GM23338 (cell line): ENCODE data around the gene AGRN. TPM values are rescaled to one million over a fixed set of nuclear protein-coding genes. Genes with fewer than 3 reads are reported as not detected.

Experiments
- ATAC-seq: fragments of 200-7000 bp; cut with Tn5 transposase; 3 replicates; pipeline ENCODE4 v1.9.1; 2020
- DNase-seq: peaks from one replicate; pipeline ENCODE4 v3.0.0-alpha.2; 2015; ENCODE audit warnings: low spot score
- H2AFZ ChIP-seq: fragments of 200-600 bp; sonication (generic); 2 replicates; pipeline ENCODE4 v1.8.0; 2016; ENCODE audit warnings: antibody characterized with exemption, mild to moderate bottlenecking, moderate library complexity
- H3F3A ChIP-seq: fragments of 200-600 bp; sonication (generic); replicated peaks from 2 replicates; pipeline ENCODE4 v1.8.0; 2017; ENCODE audit warnings: antibody characterized with exemption, mixed run types, low read depth
- H3K27ac ChIP-seq: fragments of 200-600 bp; sonication (generic); 2 replicates; pipeline ENCODE4 v1.6.1; 2016; ENCODE audit warnings: low read depth
- H3K27me3 ChIP-seq: fragments of 200-600 bp; sonication (generic); 2 replicates; pipeline ENCODE4 v1.8.0; 2016; ENCODE audit warnings: mild to moderate bottlenecking, mixed run types, moderate library complexity; ENCODE audit not compliant: insufficient read depth
- H3K36me3 ChIP-seq: fragments of 200-600 bp; sonication (generic); 2 replicates; pipeline ENCODE4 v1.8.0; 2016; ENCODE audit warnings: mild to moderate bottlenecking; ENCODE audit not compliant: insufficient read depth
- H3K4me1 ChIP-seq: fragments of 200-600 bp; sonication (generic); 2 replicates; pipeline ENCODE4 v1.8.0; 2016; ENCODE audit warnings: mild to moderate bottlenecking, moderate library complexity; ENCODE audit not compliant: insufficient read depth
- H3K4me2 ChIP-seq: fragments of 200-600 bp; sonication (generic); 2 replicates; pipeline ENCODE4 v1.7.1; 2017; ENCODE audit warnings: mixed run types
- H3K4me3 ChIP-seq: fragments of 200-600 bp; sonication (generic); 2 replicates; pipeline ENCODE4 v1.6.1; 2016; ENCODE audit warnings: mixed run types
- H3K79me2 ChIP-seq: fragments of 200-600 bp; sonication (generic); replicated peaks from 2 replicates; pipeline ENCODE4 v1.8.0; 2017; ENCODE audit warnings: mild to moderate bottlenecking; ENCODE audit not compliant: insufficient read depth
- H3K9me2 ChIP-seq: fragments of 200-600 bp; sonication (generic); 2 replicates; pipeline ENCODE4 v1.8.0; 2017; ENCODE audit not compliant: insufficient read depth
- H4K20me1 ChIP-seq: fragments of 200-600 bp; sonication (generic); replicated peaks from 2 replicates; pipeline ENCODE4 v1.8.0; 2017; ENCODE audit warnings: mild to moderate bottlenecking; ENCODE audit not compliant: insufficient read depth
- H3K27ac Mint-ChIP-seq: 2 replicates; pipeline ENCODE4 v1.8.0; 2020; ENCODE audit warnings: inconsistent platforms, mild to moderate bottlenecking, moderate library complexity, mixed read lengths
- H3K27me3 Mint-ChIP-seq: 3 replicates; pipeline ENCODE4 v1.8.0; 2022; ENCODE audit warnings: low read depth, mild to moderate bottlenecking, moderate library complexity, mixed read lengths, inconsistent platforms; ENCODE audit not compliant: insufficient read depth, poor library complexity
- H3K36me3 Mint-ChIP-seq: 3 replicates; pipeline ENCODE4 v1.8.0; 2021; ENCODE audit warnings: low read depth, mild to moderate bottlenecking, inconsistent platforms, moderate library complexity, mixed read lengths
- H3K4me1 Mint-ChIP-seq: 3 replicates; pipeline ENCODE4 v1.8.0; 2020; ENCODE audit warnings: mild to moderate bottlenecking, inconsistent platforms, mixed read lengths
- H3K4me3 Mint-ChIP-seq: 3 replicates; pipeline ENCODE4 v1.8.0; 2021; ENCODE audit warnings: moderate library complexity, mild to moderate bottlenecking, inconsistent platforms, mixed read lengths
- H3K9me3 Mint-ChIP-seq: 3 replicates; pipeline ENCODE4 v1.8.0; 2020; ENCODE audit warnings: moderate library complexity, mild to moderate bottlenecking, inconsistent platforms, mixed read lengths
- CREB1 ChIP-seq: fragments of 250-450 bp; sonication (Bioruptor Pico); IDR thresholded peaks from 2 replicates; pipeline ENCODE4 v1.5.0; 2020; ENCODE audit warnings: low read depth, mild to moderate bottlenecking, moderate library complexity
- CTCF ChIP-seq, 2 experiments: fragments of 200-600 bp in 1 of 2; sonication (generic) in 1 of 2; conservative IDR thresholded peaks; 2 replicates each; pipeline versions ENCODE4 v1.5.1 to v1.6.1; 2016 to 2017; ENCODE audit warnings: antibody characterized with exemption in 2 of 2, low read depth in 2 of 2, mild to moderate bottlenecking in 2 of 2, moderate library complexity in 1 of 2
- ETS1 ChIP-seq: IDR thresholded peaks from 2 replicates; pipeline ENCODE4 v1.6.1; 2016; ENCODE audit warnings: antibody characterized with exemption
- EZH2phosphoT487 ChIP-seq: fragments of 200-600 bp; sonication (generic); IDR thresholded peaks from one replicate; pipeline ENCODE4 v1.8.1; 2018; ENCODE audit warnings: antibody characterized with exemption; ENCODE audit not compliant: unreplicated experiment
- JUNB ChIP-seq: IDR thresholded peaks from one replicate; pipeline ENCODE4 v1.6.1; 2016; ENCODE audit warnings: antibody characterized with exemption; ENCODE audit not compliant: unreplicated experiment
- POLR2AphosphoS5 ChIP-seq: IDR thresholded peaks from 2 replicates; pipeline ENCODE4 v1.6.1; 2016; ENCODE audit warnings: antibody characterized with exemption, low read depth
- REST ChIP-seq: IDR thresholded peaks from one replicate; pipeline ENCODE4 v1.6.1; 2018; ENCODE audit warnings: antibody characterized with exemption; ENCODE audit not compliant: unreplicated experiment
- STAT1 ChIP-seq: IDR thresholded peaks from one replicate; pipeline ENCODE4 v1.6.1; 2016; ENCODE audit warnings: antibody characterized with exemption; ENCODE audit not compliant: unreplicated experiment
- ZNF114 ChIP-seq: fragments of 250-450 bp; sonication (Bioruptor Pico); IDR thresholded peaks from 2 replicates; pipeline ENCODE4 v1.5.0; 2020; ENCODE audit warnings: mild to moderate bottlenecking, moderate library complexity
- ZNF331 ChIP-seq: fragments of 250-450 bp; sonication (Bioruptor Pico); IDR thresholded peaks from 2 replicates; pipeline ENCODE4 v1.5.0; 2020; ENCODE audit warnings: low read depth, mild to moderate bottlenecking, moderate library complexity
- polyA plus RNA-seq: library from polyadenylated mRNA; unstranded; fragments of >200 nt; fragmentation: Nextera tagmentation; extraction: Ambion mirVana; gene quantifications from 2 replicates; pipeline ENCODE4 v1.2.1, GENCODE V29; 2016
- total RNA-seq: library from RNA; depleted of rRNA; stranded (reverse); fragments of >200 nt; shearing (Covaris generic); gene quantifications from 2 replicates; pipeline ENCODE4 v1.2.3, GENCODE V29; 2014

The AGRN gene
- total and polyA plus RNA-seq, 2 experiments from 2014 or later = 12.3 to 185 TPM

GRCh38 chr1:1046767-1047166 is 26.8 kb downstream of the AGRN start:
- Histone ChIP-seq H3K4me3 (no peak overlapping the region), H2AFZ (no peak overlapping the region), H3K27me3 (no peaks in the 10 kb centered on the region), H3K4me2 (no peak overlapping the region), H4K20me1 (peaks cover 4% of the 10 kb centered on the region; the same call in 1 of the 2 replicates), H3K36me3 (no peaks in the 10 kb centered on the region; the same call in 1 of the 2 replicates), H3K9me2 (no peaks in the 10 kb centered on the region), H3K27ac (no peak overlapping the region), H3K79me2 (no peaks in the 10 kb centered on the region), H3F3A (0 out of 2 replicates have a peak, but pooled peaks cover 2% of the 10 kb centered on the region), H3K4me1 (no peaks in the 10 kb centered on the region)
- Mint-ChIP-seq H3K36me3 (peaks cover 18% of the 10 kb centered on the region), H3K27ac (no peak overlapping the region), H3K9me3 (no peaks in the 10 kb centered on the region; the same call in 2 of the 3 replicates), H3K27me3 (peaks cover 9% of the 10 kb centered on the region), H3K4me1 (no peaks in the 10 kb centered on the region), H3K4me3 (no peak overlapping the region)
- no peak for TF ChIP-seq EZH2phosphoT487
- TF ChIP-seq STAT1 = no peak
- no peak for TF ChIP-seq CREB1 (CRISPR knock-in tag)
- no peak for TF ChIP-seq ZNF331
- no peak for TF ChIP-seq ETS1
- DNase-seq (no peak), ATAC-seq (no peak)

GRCh38 chr1:1047407-1047806 is 27.5 kb downstream of the AGRN start:
- Histone ChIP-seq H3K4me3 (no peak overlapping the region), H3K27ac (no peak overlapping the region), H3K27me3 (no peaks in the 10 kb centered on the region), H3K9me2 (no peaks in the 10 kb centered on the region), H3K4me2 (no peak overlapping the region), H3K36me3 (peaks cover 4% of the 10 kb centered on the region; the same call in 1 of the 2 replicates), H3F3A (0 out of 2 replicates have a peak, but pooled peaks cover 9% of the 10 kb centered on the region), H4K20me1 (peaks cover 4% of the 10 kb centered on the region; the same call in 1 of the 2 replicates), H3K79me2 (no peaks in the 10 kb centered on the region), H2AFZ (no peak overlapping the region), H3K4me1 (no peaks in the 10 kb centered on the region)
- H3K36me3 Mint-ChIP-seq = peaks cover 25% of the 10 kb centered on the region
- no peak overlapping the region for H3K4me3 Mint-ChIP-seq
- DNase-seq (no peak), ATAC-seq (no peak)
- no peaks in the 10 kb centered on the region for H3K4me1 Mint-ChIP-seq
- H3K27me3 Mint-ChIP-seq = peaks cover 10% of the 10 kb centered on the region
- no peak overlapping the region for H3K27ac Mint-ChIP-seq
- H3K9me3 Mint-ChIP-seq = peaks cover 2% of the 10 kb centered on the region; the same call in 1 of the 3 replicates
- TF ChIP-seq POLR2AphosphoS5 (no peak), JUNB (no peak), ZNF114 (no peak), EZH2phosphoT487 (no peak), ZNF331 (no peak), ETS1 (no peak), CTCF (conservative IDR thresholded peaks at IDR 0.05; ENCODE audit: low read depth in 2 of 2) (no peak), REST (no peak)
